ENCODE data around the gene PARVG.

GRCh38 chr22:44143579-44143978 is 37.1 kb upstream of the PARVG start:
- TF ChIP-seq EZH2 (IDR thresholded peaks at IDR 0.05; ENCODE audit: insufficient read depth, poor library complexity, severe bottlenecking) (no peak), EZH2phosphoT487 (IDR thresholded peaks at IDR 0.05; ENCODE audit: insufficient read depth, low read depth) (no peak)

Measured in GM23248 (cell line).